ENCODE measurements around the gene ZNF669.

ZNF669 gene

DNA sequence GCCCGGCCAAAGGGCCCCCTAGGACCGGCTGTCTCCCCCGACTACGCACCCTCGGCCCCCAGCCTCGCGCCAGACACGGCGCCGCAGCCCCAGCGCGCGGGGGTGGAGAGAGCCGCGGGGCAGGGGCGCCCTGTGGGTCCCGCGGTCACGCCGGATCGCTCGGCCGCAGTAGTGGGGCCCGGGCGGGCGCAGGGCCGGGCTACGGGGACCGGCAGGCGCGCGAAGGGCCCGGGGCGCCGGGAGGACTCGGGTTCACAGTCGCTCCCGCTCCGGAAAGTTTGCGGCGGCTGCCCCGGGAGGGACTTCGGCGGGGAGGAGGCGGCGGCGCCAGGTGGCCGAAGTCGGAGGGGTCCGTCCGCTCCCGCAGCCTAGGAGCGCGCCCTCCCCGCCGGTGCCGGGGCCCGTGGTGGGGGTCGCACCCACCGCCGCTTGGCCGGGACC is 7.1 kb upstream of the ZNF669 start:
- DNase-seq (ENCODE audit: low spot score), result peak; percentile 26

DNA sequence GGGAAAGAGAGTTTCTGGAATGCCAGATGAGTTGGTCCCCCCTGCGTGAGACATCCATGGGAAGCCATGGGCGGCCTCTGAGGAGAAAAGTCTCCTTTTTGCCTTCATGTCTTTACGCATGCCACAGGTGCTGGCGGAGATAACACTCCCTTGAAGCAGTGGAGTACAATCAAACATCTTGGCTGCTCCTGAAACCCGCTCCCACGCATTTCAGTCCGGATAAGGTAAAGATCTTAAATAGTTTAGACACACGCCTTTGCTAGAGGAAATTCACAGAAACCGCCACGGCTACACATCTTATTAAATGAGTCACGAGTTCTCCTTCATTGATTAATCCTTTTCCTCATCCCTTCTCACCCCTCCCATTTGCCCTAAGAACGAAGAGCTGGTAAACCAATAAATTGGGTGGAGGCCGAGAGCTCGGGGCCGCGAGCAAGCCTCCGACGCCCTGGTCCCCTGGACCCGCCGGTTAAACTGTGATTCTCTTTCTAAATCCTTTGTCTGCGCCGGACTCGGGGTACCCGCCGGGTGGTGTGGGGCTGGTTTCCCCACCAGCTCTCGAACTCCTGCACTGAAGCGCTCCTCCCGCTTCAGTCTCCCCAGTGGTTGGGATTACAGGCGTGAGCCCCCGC is 6.6 kb upstream of the ZNF669 start:
- no peak for DNase-seq (ENCODE audit: low spot score)

DNA sequence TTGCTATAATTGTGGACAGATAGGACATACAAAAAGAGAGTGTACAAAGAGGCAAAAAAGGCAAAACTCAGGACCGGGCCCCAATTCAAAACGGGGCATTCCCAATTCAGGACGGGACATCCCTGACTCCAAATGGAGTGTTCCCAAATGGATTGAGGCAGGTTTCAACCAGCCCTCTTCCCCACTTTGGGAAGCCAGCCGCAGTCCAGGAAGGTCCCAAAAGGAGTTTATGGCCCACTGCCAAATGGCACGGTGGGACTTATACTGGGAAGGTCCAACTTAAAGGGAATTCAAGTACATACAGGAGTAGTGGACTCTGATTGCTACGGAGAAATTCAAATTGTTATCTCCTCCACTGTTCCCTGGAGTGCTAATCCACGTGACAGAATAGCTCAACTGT is 3.5 kb upstream of the ZNF669 start:
- DNase-seq (ENCODE audit: low spot score), result no peak

DNA sequence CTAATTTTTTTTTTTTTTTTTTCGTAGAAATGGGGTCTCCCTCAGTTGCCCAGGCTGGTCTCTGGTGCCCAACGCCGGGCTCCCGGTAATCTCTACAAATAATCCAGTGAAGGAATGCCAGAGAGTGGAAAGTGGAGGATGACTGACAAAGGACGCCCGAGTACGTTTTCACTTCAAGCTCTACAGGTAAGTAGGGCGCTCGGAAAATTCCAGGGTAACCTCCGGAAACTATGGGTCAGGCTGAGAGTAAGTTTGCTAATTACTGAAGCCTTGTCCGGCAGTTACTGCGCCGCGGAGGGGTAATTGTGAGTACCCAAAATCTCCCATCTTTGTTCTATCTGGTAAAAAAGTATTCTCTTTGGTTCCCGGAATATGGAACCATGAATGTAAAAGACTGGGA is 1.8 kb upstream of the ZNF669 start:
- DNase-seq (ENCODE audit: low spot score), result no peak

DNA sequence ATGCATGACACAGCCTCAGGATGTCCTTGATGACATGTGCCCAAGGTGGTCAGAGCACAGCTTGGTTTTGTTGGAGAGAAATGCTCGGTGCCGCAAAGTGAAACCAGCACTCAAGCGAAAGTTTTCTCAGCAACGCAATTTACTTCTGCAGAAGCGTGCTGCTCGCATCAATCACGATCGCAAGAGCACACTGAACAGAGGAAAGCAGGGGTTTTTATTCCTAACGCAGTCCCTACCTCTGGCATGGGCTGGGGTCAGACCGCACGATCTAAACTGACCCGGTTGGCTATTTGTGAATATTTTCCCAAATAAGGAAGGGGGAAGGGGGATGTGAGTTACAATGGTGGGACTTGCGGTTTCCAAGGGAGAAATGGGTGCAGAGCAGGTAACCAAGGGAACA is 809 bp upstream of the ZNF669 start:
- DNase-seq (ENCODE audit: low spot score), result no peak

DNA sequence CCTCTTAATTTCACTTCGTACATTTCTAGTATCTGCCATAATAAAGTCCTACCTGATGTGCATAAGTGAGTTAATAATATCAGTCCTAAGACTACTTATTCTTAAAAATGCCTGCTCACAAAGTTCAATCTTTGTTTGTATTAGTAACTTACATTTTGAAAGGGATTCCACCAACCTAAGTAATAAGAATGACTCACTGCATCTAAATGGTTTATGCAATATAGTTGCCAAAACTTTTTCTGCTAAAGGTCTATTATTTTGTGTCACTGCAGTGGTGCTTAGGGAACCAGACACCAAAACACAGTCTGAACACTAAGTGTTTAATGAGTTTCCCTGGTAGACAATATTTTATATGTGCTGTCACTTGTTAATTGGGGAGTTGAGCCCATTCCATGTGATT is 1.8 kb downstream of the ZNF669 start:
- DNase-seq (ENCODE audit: low spot score), result no peak

DNA sequence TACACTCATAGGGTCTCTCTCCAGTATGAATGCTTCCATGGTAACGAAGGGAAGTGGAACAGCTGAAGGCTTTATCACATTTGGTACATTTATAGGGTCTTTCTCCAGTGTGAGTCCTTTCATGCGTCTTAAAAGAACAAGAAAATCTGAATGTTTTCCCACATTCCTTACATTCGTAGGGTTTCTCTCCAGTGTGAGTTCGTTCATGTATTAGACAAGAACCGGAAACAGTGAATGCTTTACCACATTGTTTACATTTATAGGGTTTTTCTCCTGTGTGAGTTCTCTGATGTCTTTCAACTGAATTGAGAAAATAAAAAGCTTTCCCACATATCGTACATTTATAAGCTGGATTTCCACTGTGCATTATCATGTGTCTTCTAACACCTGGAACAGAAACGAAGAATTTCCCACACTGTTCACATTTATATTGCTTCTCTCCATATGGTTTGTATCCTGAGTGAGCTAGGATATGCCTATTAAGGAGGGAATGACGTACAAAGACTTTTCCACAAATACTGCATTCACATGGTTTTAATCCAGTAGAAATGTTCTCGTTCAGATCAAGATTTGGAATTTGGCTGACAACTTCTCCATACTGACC is 3.4 kb downstream of the ZNF669 start:
- DNase-seq (ENCODE audit: low spot score), result no peak

DNA sequence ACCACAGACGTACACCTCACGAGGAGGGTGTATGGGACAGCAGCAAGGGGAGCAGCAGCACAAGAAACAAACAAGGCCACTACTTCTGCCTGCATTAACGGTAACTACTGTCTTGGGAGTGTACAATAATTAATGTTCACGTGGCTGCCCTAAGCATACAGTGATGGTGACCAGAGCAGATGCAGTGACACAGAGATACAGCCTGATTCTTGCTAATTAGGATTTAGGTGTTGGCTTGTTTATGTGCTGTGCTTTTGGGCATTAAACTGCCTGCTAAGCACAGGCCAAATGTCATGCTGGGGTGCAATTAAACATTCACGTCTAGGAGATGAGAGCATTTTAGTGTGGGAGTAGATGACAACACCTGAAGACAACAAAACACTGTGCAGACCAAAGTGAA is 7.2 kb downstream of the ZNF669 start:
- no peak for DNase-seq (ENCODE audit: low spot score)

DNA sequence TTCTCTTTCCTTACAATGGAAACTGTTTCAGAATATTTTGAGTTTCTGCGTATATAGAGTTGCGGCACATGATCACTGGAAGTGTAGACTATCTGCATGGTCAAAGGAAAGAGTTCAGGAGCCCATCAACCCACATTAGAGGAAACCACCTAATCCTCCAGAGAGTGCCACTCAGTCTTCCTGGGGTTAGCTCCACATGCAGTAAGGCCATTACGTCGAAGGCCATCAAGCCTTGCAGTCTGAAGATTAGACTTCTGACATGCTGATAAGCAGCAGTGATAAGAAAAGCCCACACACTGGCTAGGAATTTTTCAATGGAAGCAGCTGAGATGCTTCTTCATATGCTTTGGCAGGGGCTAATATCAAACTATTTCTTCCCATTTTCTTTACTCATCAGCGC is 7.6 kb downstream of the ZNF669 start:
- DNase-seq (ENCODE audit: low spot score), result no peak

DNA sequence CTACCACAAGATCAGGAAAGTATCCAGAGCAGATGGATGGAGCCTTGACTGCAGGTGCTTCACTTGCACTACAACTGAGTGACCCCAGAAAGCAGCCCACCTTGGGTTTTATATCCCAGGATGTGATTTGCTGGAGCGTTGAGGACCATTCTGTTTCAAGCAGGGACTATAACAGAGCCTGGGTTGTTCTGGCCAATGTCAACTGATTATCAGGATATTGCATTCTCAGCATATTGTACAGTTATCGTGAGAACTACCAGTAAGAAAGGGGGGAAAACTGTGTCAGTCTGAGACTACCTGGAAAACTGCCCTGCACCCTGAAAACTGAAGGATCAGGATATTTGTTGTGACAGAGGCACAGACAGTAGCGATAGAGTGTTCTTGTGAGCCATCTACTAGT is 8.0 kb downstream of the ZNF669 start:
- no peak for DNase-seq (ENCODE audit: low spot score)

DNA sequence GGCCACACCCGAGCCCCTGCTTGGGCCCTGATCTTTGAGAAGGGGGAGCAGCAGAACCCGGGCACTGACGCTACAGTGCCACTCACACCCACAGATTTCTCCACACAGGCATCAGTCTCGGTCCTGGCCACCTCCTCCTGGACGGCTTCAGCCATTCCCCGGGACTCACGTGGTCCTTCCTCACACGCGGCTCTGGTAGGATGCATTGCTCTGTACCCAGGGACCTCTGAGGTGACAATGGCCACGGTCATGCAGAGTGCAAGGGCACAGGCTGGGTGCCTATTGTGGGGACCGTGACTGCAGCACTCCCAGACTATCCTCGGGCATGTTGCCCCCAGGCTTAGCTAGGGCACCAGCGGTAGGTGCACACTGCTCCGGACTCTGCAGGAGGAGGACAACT is 13.7 kb downstream of the ZNF669 start:
- no peak for DNase-seq (ENCODE audit: low spot score)

DNA sequence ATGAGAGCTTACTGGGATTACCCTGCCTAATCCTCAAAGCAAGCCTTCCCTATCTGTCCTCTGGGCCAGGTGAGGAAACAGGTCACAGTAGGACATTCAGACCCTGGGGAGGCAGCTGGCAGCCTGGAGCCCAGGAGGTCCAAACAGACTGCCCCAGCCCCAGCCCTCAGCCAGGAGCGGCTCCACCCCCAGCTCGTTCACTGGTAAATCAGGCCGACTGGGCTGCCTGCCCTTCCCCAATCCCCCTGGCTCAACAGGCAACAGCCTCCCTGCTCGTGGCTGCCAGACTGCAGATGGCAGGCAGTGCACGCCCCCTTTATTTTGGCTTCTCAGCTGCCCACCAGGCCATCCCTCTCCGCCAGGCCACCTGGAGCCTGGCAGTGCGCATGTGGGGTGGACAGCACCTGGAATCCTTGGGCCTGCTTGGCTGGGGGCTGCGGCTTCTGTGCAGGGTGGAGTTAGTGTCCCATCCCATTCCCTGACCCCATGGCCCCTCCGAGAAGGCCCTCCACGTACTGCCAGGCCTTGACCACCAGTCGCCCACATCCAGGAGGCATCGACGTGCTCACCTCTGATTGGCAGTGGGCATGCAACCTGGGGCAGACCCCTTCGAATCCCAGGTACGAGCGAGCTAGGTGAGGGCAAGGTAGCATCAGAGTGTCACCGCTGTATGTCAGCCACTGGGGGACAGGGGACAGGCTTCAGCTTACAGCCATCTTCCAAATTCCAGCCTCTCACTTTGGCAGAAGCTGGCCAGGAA is 14.4 kb downstream of the ZNF669 start:
- DNase-seq (ENCODE audit: low spot score), result no peak

DNA sequence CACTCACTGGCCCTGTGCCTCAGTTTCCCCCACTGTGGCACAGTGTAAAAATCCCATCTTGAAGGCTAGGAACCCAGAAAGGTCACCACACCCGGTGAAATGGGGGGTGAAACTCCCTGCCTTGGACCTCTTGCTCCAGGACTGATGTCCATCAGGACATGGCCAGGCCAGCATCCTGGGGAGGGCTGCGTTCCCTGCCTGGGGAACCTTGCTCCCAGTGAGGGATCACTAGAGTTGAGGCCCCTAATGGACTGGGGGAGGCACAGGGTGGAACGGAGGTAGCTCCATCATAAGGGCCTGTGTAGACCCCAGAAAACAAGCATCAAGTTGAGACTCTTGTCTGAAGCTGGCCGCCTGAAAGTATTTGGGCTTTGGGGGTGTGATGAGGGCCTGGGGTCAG is 15.2 kb downstream of the ZNF669 start:
- no peak for DNase-seq (ENCODE audit: low spot score)

DNA sequence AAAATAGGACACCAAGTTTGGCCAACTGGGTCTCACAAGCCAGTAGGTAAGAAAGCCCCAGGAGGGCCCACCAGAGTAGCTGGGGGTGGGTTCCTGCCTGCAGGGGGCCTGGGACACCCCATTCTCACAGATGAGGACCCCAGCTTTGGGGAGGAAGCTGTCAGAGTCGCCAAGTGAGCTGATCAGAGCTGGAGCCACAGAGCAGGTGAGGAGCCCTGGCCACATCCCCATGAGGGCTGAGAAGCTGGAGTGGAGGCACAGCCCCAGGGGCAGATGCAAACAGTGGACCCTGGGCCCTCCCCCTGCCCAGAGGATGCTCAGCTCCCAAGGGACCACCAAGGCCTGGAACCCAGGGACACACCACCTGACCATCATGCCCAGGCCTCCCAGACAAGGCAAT is 16.9 kb downstream of the ZNF669 start:
- no peak for DNase-seq (ENCODE audit: low spot score)

DNA sequence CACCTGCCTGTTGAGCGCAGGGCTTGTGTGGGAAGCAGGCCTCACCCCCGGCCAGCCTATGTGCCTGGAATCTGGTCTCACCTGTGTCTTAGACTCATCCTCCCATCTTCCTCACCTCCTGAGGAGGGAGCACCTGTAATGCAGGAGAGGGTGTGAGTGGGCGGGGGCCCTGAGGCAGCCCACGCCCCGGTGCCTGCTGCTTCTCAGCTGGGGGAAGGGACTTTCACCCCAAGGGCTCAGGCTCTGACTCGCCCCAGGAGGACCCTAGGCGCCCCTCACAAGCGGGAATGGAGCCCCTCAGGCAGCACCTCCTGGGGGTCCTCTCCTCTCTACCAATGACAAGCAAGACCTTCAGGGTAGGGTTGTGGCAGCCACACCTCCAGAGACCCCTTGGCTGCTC is 18.8 kb downstream of the ZNF669 start:
- no peak for DNase-seq (ENCODE audit: low spot score)

DNA sequence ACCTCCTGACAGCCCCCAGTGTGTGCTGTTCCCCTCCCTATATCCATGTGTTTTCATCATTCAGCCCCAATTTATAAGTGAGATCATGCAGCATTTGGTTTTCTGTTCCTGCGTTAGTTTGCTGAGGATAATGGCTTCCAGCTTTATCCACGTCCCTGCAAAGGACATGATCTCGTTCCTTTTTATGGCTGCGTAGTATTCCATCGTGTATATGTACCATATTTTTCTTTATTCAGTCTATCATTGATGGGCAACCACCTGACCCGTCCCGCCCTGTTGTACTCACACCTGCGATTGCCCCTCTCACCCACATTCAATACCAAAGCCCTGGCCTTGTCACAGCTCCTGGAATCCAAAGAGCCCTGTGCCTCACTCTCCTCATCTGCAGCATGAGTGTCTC is 19.4 kb downstream of the ZNF669 start:
- DNase-seq (ENCODE audit: low spot score), result no peak

DNA sequence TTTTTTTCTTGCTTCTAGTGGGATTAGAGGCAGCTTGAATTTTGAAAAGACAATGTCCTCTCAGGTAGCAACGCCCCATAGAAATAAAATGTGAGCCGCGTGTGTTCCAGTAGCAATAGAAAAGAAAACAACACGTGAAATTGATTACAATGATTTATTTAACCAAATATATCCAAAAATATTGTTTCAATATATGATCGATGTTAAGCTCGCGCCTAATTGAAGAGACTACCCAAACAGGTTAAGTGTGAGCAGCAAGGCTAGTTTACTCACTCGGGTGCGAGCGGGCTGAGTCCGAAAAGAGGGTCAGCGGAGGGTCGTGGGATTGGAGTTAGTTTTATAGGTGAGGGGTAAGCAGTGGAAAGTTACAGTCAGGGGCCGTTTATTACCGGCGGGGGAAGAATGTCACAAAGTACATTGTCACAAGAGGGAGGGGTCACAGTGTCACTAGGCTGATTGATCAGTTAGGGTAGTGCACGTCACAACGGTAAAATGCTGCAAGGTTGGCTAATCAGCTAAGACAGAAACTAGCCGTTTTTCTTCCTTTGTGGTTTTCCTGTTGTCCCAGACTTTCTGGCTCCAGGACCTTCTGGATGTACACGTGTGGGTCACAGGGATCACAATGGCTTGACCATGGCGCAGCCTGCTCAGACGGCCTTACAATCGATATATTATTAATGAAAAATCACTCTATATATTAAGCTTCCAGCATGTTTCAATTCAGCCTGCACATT is 24.8 kb downstream of the ZNF669 start:
- DNase-seq (ENCODE audit: low spot score), result peak; percentile 8

DNA sequence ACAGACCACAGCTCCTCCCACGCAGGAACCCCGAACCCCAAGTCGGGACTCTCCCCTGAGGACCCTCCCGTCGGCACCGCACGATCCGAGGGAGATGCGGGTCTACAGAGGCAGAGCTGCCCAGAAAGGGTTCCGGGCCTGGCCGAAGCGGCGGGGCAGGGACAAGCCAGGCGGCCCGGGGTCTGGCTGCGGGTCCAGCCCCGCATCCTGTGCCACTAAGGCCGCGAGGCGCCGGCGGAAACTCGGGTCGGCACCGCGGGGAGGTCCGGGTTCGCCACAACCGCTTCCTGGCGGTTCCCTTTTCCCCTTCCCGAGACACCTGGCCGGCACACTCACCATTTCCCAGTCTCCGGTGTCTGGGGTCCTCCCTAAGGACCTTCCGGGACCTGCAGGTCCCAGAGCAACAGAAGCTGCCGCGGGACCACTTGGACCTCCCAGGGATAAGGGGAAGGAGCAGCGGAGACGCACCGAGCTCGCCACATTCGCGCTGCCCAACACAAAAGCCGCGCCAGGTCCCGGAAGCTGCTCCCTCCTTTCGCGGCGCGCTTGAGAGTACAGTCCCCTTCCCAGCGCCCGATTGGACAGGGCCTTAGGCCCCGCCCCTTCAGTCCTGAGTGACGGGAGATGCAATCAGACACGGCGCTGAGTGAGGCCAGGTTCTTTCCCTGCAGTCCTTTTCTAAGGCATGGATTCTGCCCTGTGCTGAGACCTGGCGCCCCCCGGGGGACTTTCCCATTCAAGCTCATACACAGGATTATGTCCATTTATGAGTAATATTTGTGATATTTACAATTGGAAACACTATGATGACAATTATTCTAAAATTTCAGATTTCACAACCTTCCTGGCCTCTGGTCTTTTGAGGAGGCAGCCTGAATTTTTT is 25.7 kb downstream of the ZNF669 start, which contains the start of gene ZNF670:
ZNF670 (minus strand) TSS at position 554 of the 883 bp plus-strand sequence; CDS start at position 339, 215 bp downstream.
- peak; percentile 92 for DNase-seq (ENCODE audit: low spot score)

DNA sequence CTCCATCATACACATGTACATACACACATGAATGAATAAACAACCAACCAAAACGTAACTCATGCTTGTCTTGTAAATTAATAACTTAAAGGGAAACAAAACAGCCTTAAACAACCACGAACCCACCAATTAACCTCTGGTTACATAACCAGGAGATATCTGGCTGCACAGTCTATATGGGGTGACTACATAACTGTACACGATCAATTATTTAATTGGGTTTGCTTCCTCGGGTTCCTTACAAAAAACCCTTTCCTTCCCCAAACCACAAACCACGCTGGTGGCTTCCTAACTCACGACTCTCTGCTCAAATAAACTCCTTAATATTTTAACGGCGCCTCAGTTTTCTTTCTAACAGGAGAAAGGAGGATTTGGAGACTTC is 26.3 kb downstream of the ZNF669 start:
- DNase-seq (ENCODE audit: low spot score), result peak; percentile 6

DNA sequence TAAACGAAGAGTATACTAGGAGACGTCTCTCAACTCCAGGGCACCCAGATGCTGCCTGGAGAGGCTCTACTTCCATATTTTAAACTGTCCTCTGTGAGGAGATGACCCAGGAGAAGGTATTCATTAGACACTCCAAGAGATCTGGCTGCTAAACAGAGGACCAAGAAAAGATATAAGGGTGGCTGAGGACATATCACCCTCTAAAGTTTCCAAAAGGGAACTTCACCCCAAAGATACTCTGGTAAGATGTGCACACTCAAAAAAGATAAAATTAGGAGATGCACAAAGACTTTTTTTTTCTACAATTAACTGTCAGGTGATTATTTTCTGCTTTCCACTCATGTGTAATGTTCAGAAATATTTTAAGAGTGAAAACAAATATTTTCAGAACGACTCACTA is 26.9 kb downstream of the ZNF669 start:
- DNase-seq (ENCODE audit: low spot score), result no peak

DNA sequence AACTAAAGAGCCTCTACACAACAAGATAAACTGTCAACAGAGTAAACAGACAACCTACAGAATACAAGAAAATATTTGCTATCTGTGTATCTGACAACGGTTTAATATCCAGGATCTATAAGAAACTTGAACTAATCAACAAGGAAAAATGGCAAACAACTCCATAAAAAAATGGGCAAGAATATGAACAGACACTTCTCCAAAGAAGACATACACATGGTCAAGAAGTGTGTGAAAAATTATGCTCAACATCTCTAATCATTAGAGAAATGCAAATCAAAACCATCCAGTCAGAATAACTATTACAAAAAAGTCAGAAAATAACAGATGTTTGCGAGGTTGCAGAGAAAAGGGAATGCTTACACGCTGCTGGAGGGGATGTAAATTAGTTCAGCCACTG is 33.5 kb downstream of the ZNF669 start:
- DNase-seq (ENCODE audit: low spot score), result no peak

DNA sequence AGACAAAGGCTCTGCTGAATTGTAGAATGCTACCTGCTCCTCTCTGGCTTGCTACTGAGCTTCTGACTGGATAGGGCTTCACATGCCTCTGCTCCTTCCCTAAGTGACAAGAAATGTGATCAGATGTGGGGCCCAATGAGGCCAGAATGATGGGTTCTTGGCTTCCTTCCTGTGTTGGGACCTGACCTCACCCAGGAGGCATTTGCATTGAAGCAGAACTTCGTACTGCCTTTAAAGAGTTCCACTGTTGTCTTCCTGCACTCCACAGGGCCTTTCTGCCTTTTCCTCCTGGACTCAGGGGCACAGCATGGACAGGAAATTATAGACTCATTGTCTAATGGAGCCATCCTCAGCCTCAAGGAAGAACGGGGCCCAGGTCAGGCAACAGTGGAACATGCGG is 39.9 kb downstream of the ZNF669 start:
- no peak for DNase-seq (ENCODE audit: low spot score)

All from germinal center (tissue), 1 donor.